NCI-H187 (cell line): ENCODE measurements around the gene PARD6A.

Source experiments
- DNase-seq, 2 experiments: peaks; one replicate each; lab custom pipeline; 2025; lab: John Stamatoyannopoulos, UW

The PARD6A gene

DNA sequence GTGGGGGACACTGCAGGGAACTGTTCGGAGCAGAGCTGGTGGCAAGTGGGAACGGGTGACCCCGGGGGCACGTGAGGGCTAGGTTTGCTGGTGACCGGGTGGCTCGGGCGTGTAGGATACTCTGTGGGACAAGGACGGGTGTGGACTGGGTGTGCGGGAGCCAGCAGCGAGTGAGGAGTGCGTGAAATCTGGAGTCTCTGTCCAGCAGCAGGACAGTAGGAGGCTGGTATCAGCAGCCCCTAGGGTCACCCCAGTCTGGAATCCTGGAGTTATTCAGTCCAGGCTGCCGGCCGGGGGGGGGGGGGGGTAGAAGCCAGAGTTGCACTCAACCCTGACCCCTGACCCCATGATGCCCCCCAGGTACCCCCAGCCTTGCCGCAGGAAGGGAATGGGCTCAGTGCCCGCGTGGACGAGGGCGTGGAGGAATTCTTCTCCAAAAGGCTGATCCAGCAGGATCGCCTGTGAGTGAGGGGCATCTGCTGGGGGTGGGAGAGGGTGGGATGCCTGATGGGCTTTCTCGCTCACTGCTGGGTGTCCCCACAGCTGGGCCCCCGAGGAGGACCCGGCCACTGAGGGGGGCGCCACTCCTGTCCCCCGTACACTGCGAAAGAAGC, 6.9 kb upstream of the PARD6A start:
- DNase-seq: no peak

GRCh38 chr16:67654403-67654911, 6.3 kb upstream of the PARD6A start:
- DNase-seq: no peak

DNA sequence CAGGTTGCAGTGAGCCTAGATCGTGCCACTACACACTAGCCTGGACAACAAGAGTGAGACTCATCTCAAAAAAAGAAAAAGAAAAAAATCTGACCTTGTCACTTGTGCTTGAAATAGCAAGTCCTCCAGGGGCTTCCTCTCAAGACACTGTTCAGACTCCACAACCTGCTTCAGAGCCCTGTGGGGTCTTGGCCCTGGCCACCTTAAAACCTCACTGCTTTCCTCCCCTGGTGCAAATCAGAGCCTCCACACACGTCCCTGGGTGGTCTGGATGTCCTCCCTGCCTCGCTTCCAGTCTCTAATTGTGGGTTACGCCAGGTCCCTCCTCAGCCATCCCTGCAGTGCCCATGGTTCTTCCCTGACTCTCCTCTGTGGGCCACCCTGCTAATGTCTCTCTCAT, 5.4 kb upstream of the PARD6A start:
- no peak for DNase-seq

- no peak for DNase-seq
Measured at GRCh38 chr16:67656344-67657016, 4.3 kb upstream of the PARD6A start.

- no peak for DNase-seq
Measured at GRCh38 chr16:67657017-67657608, 3.6 kb upstream of the PARD6A start.

DNA sequence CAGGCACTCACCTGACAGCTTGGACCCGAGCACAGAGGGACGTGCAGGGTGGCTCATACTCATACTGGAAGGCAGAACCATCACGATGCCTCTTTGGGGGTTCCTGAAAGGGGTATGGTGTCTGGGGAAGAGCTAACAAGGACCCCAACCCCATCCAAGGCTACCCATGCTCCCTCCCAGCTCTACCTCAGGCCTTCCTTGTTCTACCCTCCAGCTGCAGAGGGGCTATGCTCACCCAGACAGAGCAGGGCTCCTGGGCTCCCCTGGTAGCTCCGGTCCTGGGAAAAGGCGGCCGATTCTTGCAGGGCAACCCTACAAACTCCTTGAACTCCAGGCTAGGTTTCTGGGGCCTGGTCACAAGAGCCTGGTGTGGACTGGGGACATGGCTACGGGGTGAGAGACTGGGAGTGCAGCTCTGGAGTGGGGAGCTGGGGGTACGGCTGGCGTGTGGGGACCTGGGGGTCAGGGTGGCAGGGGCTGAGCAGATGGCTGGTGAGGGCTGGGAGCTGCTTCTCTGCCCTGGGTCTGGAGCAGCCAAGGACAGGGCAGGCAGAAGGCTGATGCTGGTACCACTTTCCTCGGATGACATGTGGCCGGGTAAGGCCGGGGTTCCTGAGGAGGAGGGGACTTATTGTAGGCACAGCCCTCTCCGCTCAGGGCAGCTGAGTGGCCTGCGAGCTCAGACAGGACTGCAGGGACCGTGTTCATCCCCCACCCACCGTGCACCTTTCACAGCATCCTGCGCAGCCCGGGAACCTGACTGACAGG, 2.8 kb upstream of the PARD6A start:
- no peak for DNase-seq

DNA sequence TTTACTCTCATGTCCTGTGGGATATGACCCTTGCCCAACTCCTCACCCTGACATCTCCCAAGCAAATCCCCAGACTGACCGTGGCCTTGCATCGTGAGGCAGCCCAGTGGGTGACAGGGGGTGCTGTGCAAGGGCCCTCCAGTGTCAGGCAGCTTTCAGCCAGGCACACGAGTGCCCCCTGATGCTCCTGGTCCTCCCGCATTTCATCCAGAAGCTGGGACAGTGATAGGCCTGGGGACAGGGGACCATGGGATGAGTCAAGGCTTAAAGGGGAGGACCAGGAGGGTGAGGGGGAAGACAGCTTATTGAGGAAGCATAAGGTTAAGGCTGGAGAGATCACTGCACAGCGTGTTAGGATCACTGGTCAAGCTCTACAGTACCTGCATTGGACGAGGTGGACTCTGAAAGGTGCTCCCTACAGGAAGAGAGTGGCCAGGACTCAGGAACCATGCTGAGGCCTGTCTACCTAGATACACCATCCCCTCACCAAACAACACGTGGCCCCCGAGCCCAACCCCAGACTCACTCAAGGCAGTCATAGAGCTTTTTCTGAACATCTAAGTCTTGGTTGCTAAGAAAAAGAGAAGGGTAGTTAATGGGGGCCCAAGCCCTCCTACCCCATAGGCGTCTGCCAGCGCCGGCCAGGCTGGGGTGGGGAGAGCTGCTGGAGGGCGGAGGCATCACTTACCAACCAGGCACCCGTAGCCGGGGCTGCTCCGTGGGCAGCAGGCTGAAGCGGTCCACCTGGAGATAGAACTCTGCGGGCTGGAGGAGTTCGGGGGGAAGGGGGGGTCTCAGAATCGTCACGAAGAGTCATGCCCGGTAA, 1.7 kb upstream of the PARD6A start:
- no peak for DNase-seq

GRCh38 chr16:67659675-67660563, 841 bp upstream of the PARD6A start, which contains the start of gene ACD:
TSS of gene ACD (minus strand) at chr16:67660260. CDS start at chr16:67660220, 40 bp downstream.
- DNase-seq: peak; percentile 61 to 79

GRCh38 chr16:67661101-67661761, 471 bp downstream of the PARD6A start:
- no peak for DNase-seq

DNA sequence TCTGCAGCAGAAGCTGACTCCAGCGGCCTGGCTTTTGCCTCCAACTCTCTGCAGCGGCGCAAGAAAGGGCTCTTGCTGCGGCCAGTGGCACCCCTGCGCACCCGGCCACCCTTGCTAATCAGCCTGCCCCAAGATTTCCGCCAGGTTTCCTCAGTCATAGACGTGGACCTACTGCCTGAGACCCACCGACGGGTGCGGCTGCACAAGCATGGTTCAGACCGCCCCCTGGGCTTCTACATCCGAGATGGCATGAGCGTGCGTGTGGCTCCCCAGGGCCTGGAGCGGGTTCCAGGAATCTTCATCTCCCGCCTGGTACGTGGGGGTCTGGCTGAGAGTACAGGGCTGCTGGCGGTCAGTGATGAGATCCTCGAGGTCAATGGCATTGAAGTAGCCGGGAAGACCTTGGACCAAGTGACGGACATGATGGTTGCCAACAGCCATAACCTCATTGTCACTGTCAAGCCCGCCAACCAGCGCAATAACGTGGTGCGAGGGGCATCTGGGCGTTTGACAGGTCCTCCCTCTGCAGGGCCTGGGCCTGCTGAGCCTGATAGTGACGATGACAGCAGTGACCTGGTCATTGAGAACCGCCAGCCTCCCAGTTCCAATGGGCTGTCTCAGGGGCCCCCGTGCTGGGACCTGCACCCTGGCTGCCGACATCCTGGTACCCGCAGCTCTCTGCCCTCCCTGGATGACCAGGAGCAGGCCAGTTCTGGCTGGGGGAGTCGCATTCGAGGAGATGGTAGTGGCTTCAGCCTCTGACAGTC, 1.3 kb downstream of the PARD6A start:
- DNase-seq: no peak

DNA sequence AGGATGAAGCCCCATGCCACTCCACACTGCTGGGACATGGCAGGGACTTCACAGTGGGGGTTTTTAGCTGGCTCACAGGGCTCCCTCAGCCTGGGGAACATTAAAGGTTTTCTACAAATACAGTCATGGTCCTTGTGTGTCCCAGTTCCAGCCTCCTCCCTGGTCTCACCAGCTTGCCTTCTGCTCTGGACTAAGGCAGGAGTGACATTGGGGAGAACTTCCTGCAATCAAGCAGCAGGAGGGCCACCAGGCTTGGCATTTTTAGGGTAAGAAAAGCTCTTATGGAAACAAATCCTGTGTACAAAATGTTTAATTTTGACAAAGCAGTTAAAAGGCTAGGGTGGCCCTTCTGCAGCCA, 1.9 kb downstream of the PARD6A start:
- DNase-seq: no peak

GRCh38 chr16:67663151-67663876, 2.6 kb downstream of the PARD6A start:
- DNase-seq: no peak

DNA sequence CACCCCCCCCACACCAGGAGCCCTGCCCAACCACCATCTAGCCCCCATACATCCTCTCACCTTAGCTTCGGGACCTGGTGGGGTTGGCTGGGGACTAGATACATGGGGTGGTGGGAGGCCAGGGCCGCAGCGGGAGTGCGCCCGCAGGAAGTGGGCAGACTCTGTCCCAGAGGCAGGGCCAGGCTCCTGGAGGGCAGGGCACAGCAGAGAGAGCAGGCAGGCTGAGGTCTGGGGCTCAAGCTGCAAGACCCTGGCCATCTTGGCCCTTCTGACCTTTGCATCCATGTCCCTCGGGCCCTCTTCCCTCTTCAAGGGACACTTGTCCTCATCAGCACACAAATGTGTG, 3.1 kb downstream of the PARD6A start:
- DNase-seq: no peak

- DNase-seq: no peak
Measured at GRCh38 chr16:67664258-67664657, 3.5 kb downstream of the PARD6A start.

DNA sequence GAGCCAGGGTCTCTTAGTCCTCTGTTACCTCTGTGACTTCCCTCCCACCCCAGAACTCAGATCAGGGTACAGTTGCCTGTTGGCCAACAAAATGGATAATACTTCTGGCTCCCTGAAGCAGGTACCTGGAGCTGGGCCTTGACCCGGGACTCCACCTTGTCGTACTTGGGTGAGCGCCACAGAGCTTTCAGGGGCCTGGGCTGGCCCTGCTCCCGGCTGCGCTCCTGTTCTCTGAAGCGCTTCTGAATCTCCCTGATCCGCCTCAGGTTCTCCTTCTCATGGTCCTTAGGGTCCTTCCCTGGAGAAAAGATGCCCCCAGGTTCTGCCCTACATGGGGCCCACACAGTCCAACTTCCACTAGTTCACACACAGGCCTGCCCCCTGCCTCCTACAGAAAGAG, 4.1 kb downstream of the PARD6A start:
- DNase-seq: no peak

- no peak for DNase-seq
Measured at GRCh38 chr16:67665598-67665997, 4.8 kb downstream of the PARD6A start.

DNA sequence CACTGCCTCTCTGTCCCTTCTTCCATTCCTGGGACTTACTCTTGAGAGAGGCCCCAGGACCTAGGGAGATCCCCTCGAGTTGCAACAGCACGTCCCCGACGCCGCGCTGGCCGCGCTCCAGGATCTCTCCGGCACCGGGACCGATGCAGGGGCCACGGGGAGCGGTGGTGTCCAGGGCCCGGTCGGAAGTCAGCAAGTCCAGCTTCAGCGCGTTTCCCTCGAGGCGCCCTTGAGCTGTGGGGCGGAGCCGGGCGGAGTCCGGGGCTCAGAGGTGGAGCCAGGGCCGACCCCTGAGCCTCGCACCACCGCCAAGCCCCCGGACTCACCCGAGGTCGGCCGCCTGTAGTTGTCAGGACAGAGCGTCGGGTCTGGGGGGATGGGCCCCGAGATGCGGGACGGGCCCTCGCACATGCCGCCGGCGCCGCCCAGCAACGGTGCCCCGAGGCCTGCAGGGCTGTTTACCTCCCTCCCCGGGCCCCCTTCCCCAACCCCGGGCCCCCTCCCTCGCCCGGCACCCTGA, 5.3 kb downstream of the PARD6A start:
- DNase-seq: no peak
